T-helper 1 cell treated with Interleukin-12 subunit alpha and Interleukin-12 subunit beta and Interleukin-4 antibody, amounts not matched to agents 30 μg/mL and 1 μg/mL, for 36 hours (primary cell): ENCODE measurements around the gene GC.

Experiments used
- H3K27ac Mint-ChIP-seq: one replicate; pipeline ENCODE4 v1.8.0; 2021; ENCODE audit warnings: mild to moderate bottlenecking, mixed read lengths
- H3K27me3 Mint-ChIP-seq: one replicate; pipeline ENCODE4 v1.8.0; 2021; ENCODE audit warnings: low read depth, mixed read lengths
- H3K36me3 Mint-ChIP-seq: one replicate; pipeline ENCODE4 v1.8.0; 2021; ENCODE audit warnings: low read depth, mixed read lengths
- H3K4me1 Mint-ChIP-seq: one replicate; pipeline ENCODE4 v1.8.0; 2021; ENCODE audit warnings: low read depth, mixed read lengths
- H3K4me3 Mint-ChIP-seq: one replicate; pipeline ENCODE4 v1.8.0; 2021; ENCODE audit warnings: mild to moderate bottlenecking, moderate library complexity, mixed read lengths
- H3K9me3 Mint-ChIP-seq: one replicate; pipeline ENCODE4 v1.8.0; 2021; ENCODE audit warnings: mixed read lengths

Gene GC

GRCh38 chr4:71732066-71732465, 51.8 kb downstream of the GC start:
- H3K9me3 Mint-ChIP-seq, result no peaks in the 10 kb centered on the region
- no peaks in the 10 kb centered on the region for H3K4me1 Mint-ChIP-seq
- H3K4me3 Mint-ChIP-seq, result no peak overlapping the region
- H3K36me3 Mint-ChIP-seq, result no peaks in the 10 kb centered on the region
- no peaks in the 10 kb centered on the region for H3K27me3 Mint-ChIP-seq
- H3K27ac Mint-ChIP-seq, result no peak overlapping the region

- Mint-ChIP-seq H3K4me1 (no peaks in the 10 kb centered on the region), H3K9me3 (no peaks in the 10 kb centered on the region), H3K4me3 (no peak overlapping the region), H3K27me3 (no peaks in the 10 kb centered on the region), H3K36me3 (no peaks in the 10 kb centered on the region), H3K27ac (no peak overlapping the region)
These were observed 54.0 kb downstream of the GC start for GRCh38 chr4:71729856-71730255.

DNA sequence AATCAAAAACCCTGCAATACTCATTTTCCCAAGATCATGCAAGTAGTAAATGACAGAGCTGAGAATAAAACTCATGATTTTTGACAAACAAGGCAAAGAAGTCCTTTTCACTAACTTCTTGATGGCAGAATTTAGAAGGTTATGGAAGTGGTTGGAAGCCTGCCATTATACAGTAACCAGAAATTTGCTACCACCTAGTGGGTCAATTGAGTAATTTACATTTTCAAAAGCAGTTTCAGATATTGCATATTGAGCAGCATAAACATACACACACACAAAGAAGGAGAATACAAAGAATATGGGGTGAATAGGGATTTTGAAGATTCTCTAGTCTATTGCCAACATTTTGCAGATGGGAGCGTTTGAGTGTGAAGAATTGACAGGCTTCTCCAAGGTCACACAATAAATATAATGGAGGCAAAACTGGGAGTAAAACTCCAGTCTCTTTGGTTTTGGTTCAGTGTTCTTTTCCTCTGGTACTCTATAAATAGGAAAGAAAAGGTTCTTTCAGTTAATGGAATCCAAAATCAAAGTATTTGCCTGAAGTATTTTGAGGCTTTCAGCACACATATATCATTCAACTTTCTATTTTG, 70.2 kb downstream of the GC start:
- no peaks in the 10 kb centered on the region for H3K9me3 Mint-ChIP-seq
- H3K4me1 Mint-ChIP-seq, result no peaks in the 10 kb centered on the region

DNA sequence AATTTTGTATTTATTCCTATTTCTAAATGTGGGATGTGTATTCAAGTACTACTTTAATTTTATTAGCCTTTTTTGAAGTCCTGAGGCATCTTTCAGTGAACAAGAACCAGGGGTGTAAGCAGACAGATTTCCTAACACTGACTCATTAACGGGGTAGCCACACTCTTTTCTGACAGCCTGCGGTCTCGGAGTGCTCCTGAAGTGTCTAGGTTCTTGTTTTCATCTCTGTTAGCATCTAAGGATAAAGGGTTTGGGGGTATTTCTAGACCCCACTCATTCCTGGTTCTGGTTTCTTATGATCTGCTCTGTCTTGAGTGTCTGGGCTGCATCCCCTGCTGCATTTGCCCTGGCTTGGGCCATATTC, 71.9 kb downstream of the GC start:
- Mint-ChIP-seq H3K27me3 (no peaks in the 10 kb centered on the region), H3K27ac (no peak overlapping the region), H3K4me3 (no peak overlapping the region), H3K36me3 (no peaks in the 10 kb centered on the region), H3K4me1 (no peaks in the 10 kb centered on the region), H3K9me3 (no peaks in the 10 kb centered on the region)

More for the DNA sequence above, 70.2 kb downstream of the GC start:
- Mint-ChIP-seq H3K36me3 (no peaks in the 10 kb centered on the region), H3K27me3 (no peaks in the 10 kb centered on the region), H3K4me3 (no peak overlapping the region), H3K27ac (no peak overlapping the region)

DNA sequence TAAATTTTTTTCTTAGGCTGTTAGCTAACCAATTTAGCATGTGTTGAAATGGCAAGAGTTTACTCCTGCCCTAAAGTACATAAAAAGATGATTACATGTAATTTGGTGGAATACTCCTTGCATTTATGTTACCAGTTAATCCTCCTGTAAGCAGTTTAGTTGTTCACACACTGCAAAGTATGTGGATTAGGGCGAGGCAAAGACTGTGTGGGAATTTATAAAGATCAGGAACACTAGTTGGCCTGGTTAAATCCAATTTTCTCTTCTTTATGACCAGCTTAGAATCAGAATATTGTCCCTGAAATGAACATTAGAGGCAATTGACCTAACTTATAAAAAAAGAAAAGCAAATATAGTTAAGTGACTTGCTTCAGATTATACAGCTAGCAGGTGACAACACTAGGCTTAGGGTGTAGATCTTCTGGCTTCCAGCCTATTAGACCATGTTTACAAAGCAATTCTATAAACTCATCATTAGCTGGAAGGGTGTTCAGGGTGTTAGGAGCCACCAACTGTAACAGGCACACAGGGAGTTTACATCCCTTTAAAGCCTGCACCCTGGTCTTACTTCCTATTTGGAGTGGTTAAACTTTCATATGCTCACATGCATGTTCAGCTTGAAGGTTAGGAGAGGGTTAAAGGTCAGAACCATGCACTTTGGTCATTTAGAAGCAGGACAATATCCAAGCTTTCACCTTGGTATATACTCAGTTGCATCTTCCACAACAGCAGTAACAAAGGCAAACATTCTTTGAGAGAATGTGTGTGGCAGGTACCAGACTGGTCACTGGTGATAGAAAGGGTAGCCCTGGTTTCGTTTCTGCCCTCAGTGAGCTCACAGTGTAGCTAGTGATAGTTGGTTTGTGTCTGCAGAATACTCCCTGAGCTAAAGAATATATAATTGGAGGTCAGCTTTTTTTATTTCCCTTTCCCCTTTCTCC, 72.6 kb downstream of the GC start:
- Mint-ChIP-seq H3K4me1 (no peaks in the 10 kb centered on the region), H3K27ac (no peak overlapping the region), H3K36me3 (no peaks in the 10 kb centered on the region), H3K9me3 (no peaks in the 10 kb centered on the region), H3K27me3 (no peaks in the 10 kb centered on the region), H3K4me3 (no peak overlapping the region)

GRCh38 chr4:71709961-71710360, 73.9 kb downstream of the GC start:
- Mint-ChIP-seq H3K36me3 (no peaks in the 10 kb centered on the region), H3K27ac (no peak overlapping the region), H3K4me1 (no peaks in the 10 kb centered on the region), H3K27me3 (no peaks in the 10 kb centered on the region), H3K9me3 (no peaks in the 10 kb centered on the region), H3K4me3 (no peak overlapping the region)

DNA sequence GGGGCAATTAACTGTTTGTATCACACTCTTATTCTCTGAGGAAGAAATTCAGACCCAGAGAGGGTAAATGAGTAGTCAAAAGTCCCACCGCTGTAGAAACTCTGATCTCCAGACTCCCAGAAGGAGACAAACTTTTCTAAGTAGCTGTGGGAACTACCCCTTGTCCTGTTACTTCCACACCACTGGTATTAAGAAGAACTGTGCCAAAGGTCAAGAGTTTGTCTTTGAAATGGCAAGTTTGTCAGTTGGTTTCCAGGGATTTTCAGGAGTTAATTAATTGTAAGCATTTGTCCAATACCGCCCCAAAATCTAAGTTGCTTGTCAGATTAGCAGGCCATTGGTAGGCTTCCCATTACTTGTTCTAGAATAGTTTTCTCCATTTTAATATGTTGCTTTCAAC, 85.7 kb downstream of the GC start:
- H3K27ac Mint-ChIP-seq, result no peak overlapping the region

GRCh38 chr4:71697031-71697430, 86.8 kb downstream of the GC start:
- no peak overlapping the region for H3K27ac Mint-ChIP-seq
- H3K27me3 Mint-ChIP-seq, result no peaks in the 10 kb centered on the region
- H3K4me1 Mint-ChIP-seq, result no peaks in the 10 kb centered on the region
- H3K4me3 Mint-ChIP-seq, result no peak overlapping the region
- no peaks in the 10 kb centered on the region for H3K36me3 Mint-ChIP-seq
- H3K9me3 Mint-ChIP-seq, result no peaks in the 10 kb centered on the region

More for the DNA sequence above, 85.7 kb downstream of the GC start:
- no peaks in the 10 kb centered on the region for H3K9me3 Mint-ChIP-seq
- no peaks in the 10 kb centered on the region for H3K4me1 Mint-ChIP-seq
- no peaks in the 10 kb centered on the region for H3K36me3 Mint-ChIP-seq
- no peak overlapping the region for H3K4me3 Mint-ChIP-seq
- no peaks in the 10 kb centered on the region for H3K27me3 Mint-ChIP-seq

DNA sequence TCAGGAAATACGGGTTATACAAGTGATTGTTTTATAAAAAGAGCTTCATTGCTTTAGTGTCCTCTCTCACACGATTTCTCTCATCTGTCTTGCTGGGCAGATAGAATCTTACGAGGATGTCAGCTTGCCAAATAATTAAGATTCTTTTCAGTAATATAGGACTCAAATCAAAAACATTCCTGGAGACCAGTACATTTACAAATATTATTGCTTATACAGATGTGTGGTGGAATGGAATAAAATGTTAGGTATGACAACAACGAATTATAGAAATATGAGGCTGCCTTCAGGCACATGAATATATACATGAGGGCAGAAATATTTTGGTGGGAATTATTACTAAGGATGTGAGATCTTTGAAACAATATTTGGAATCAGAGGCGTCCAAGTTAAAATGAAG, 88.9 kb downstream of the GC start:
- no peaks in the 10 kb centered on the region for H3K36me3 Mint-ChIP-seq
- H3K4me1 Mint-ChIP-seq, result no peaks in the 10 kb centered on the region
- H3K9me3 Mint-ChIP-seq, result no peaks in the 10 kb centered on the region
- H3K4me3 Mint-ChIP-seq, result no peak overlapping the region
- H3K27ac Mint-ChIP-seq, result no peak overlapping the region
- no peaks in the 10 kb centered on the region for H3K27me3 Mint-ChIP-seq

- H3K27me3 Mint-ChIP-seq, result no peaks in the 10 kb centered on the region
- H3K4me3 Mint-ChIP-seq, result no peak overlapping the region
- H3K36me3 Mint-ChIP-seq, result no peaks in the 10 kb centered on the region
- H3K4me1 Mint-ChIP-seq, result no peaks in the 10 kb centered on the region
- H3K9me3 Mint-ChIP-seq, result no peaks in the 10 kb centered on the region
- H3K27ac Mint-ChIP-seq, result no peak overlapping the region
These were observed 90.9 kb downstream of the GC start for GRCh38 chr4:71692963-71693362.

DNA sequence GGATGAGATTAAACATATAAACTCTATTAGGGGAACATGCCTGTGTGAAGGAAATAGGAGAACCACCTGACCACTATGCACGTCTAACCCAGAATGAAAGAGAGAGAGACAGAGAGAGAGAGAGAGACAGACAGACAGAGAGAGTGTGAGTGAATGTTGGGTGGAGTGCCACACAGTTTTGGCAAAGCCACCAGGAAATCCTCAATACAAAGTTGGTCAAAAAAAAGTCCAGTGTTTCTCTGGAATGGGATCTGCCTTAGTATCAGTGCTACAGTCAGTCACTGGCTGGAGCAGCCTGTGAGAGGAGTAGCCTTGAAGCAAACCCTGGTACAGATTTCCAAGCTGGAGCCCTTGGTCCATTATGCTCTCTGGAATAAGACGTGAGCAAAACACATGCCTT, 91.7 kb downstream of the GC start:
- Mint-ChIP-seq H3K36me3 (no peaks in the 10 kb centered on the region), H3K27me3 (no peaks in the 10 kb centered on the region), H3K9me3 (no peaks in the 10 kb centered on the region), H3K27ac (no peak overlapping the region), H3K4me1 (no peaks in the 10 kb centered on the region), H3K4me3 (no peak overlapping the region)
